ENCODE data around the gene PHLPP1.

Gene PHLPP1

GRCh38 chr18:62714671-62715435, 488 bp upstream of the PHLPP1 start (continued):
- TF ChIP-seq ZEB2 (tag by site-specific recombination; IDR thresholded peaks at IDR 0.05) (peak; percentile 95), ZNF175 (tag by site-specific recombination; IDR thresholded peaks at IDR 0.05) (no peak), ZNF792 (tag by site-specific recombination; IDR thresholded peaks at IDR 0.05) (no peak), ZNF112 (tag by site-specific recombination; IDR thresholded peaks at IDR 0.05) (no peak), ZNF292 (tag by site-specific recombination; IDR thresholded peaks at IDR 0.05; ENCODE audit: borderline replicate concordance, low read depth) (no peak), ZNF571 (tag by site-specific recombination; IDR thresholded peaks at IDR 0.05) (no peak), ZNF626 (tag by site-specific recombination; IDR thresholded peaks at IDR 0.05) (no peak), YY1 (tag by site-specific recombination; IDR thresholded peaks at IDR 0.05) (no peak), ZNF23 (tag by site-specific recombination; IDR thresholded peaks at IDR 0.05; ENCODE audit: borderline replicate concordance) (no peak), ZNF623 (tag by site-specific recombination; IDR thresholded peaks at IDR 0.05) (no peak), AEBP2 (tag by site-specific recombination; IDR thresholded peaks at IDR 0.05; ENCODE audit: borderline replicate concordance) (no peak), ZNF658 (tag by site-specific recombination; IDR thresholded peaks at IDR 0.05) (no peak), ZNF423 (tag by site-specific recombination; IDR thresholded peaks at IDR 0.05) (no peak), ZBTB1 (tag by site-specific recombination; IDR thresholded peaks at IDR 0.05) (no peak), MYNN (tag by site-specific recombination; IDR thresholded peaks at IDR 0.05; ENCODE audit: borderline replicate concordance) (no peak), SCRT1 (tag by site-specific recombination; IDR thresholded peaks at IDR 0.05; ENCODE audit: borderline replicate concordance) (no peak), ZNF311 (tag by site-specific recombination; IDR thresholded peaks at IDR 0.05; ENCODE audit: borderline replicate concordance) (no peak), ZNF223 (tag by site-specific recombination; IDR thresholded peaks at IDR 0.05) (no peak), ZNF639 (tag by site-specific recombination; IDR thresholded peaks at IDR 0.05) (no peak), ZBTB20 (tag by site-specific recombination; IDR thresholded peaks at IDR 0.05) (peak; percentile 31; the same call in 1 of the 2 replicates), ZNF426 (tag by site-specific recombination; IDR thresholded peaks at IDR 0.05) (no peak), EGR2 (tag by site-specific recombination; IDR thresholded peaks at IDR 0.05; ENCODE audit: low read depth) (peak; percentile 55; the same call in 1 of the 2 replicates), ZNF701 (tag by site-specific recombination; IDR thresholded peaks at IDR 0.05) (no peak), ZSCAN23 (tag by site-specific recombination; IDR thresholded peaks at IDR 0.05) (no peak), ZNF621 (tag by site-specific recombination; IDR thresholded peaks at IDR 0.05) (no peak), ZBTB48 (tag by site-specific recombination; IDR thresholded peaks at IDR 0.05) (no peak), ZSCAN18 (tag by site-specific recombination; IDR thresholded peaks at IDR 0.05) (no peak), ZNF266 (tag by site-specific recombination; IDR thresholded peaks at IDR 0.05; ENCODE audit: low read depth) (no peak), BCL11A (tag by site-specific recombination; IDR thresholded peaks at IDR 0.05; ENCODE audit: low read depth) (no peak), ZNF791 (tag by site-specific recombination; IDR thresholded peaks at IDR 0.05) (no peak), ZNF529 (tag by site-specific recombination; IDR thresholded peaks at IDR 0.05; ENCODE audit: insufficient replicate concordance) (no peak)
